Measurements from ENCODE around the gene CLIP2. TPM values are rescaled to one million over a fixed set of nuclear protein-coding genes. Genes with fewer than 3 reads are reported as not detected.

CLIP2 gene
- total and polyA plus RNA-seq, 2 donors from 2014 or later: 5.8 to 19.1 TPM

- Histone ChIP-seq H3K4me3 (ENCODE audit: low read length in 3 of 3) (no peak overlapping the region), H3K9me3 (ENCODE audit: control insufficient read depth in 2 of 3, insufficient read depth in 1 of 3, low read length in 3 of 3) (no peaks in the 10 kb centered on the region), H3K27me3 (ENCODE audit: control insufficient read depth, insufficient read depth, low read length) (no peaks in the 10 kb centered on the region), H3K9ac (ENCODE audit: low read length in 3 of 3) (no peak overlapping the region), H3K36me3 (ENCODE audit: control insufficient read depth in 2 of 3, insufficient read depth in 3 of 3, low read length in 3 of 3) (no peaks in the 10 kb centered on the region), H3K4me1 (ENCODE audit: control insufficient read depth in 2 of 3, insufficient read depth in 2 of 3, low read depth in 1 of 3, low read length in 3 of 3) (peaks cover 0 to 2% (median 2%) of the 10 kb centered on the region in 3 donors), H3K27ac (ENCODE audit: low read depth in 2 of 2, low read length in 2 of 2) (peak overlapping the region in 1 of 2 donors; percentile 13)
- no peak for TF ChIP-seq CTCF (IDR thresholded peaks at IDR 0.05; ENCODE audit: borderline replicate concordance, extremely low read depth, insufficient read depth)
- FAIRE-seq: no peak
- intact Hi-C loops (cut with DNase I): no loop called here
- no peak for DNase-seq
These were observed 8.2 kb upstream of the CLIP2 start for GRCh38 chr7:74280985-74281384.

GRCh38 chr7:74282748-74283459 is 6.3 kb upstream of the CLIP2 start:
- intact Hi-C loops (cut with DNase I): no loop called here
- Histone ChIP-seq H3K9me3 (ENCODE audit: control insufficient read depth in 2 of 3, insufficient read depth in 1 of 3, low read length in 3 of 3) (no peaks in the 10 kb centered on the region), H3K27me3 (ENCODE audit: control insufficient read depth, insufficient read depth, low read length) (no peaks in the 10 kb centered on the region), H3K36me3 (ENCODE audit: control insufficient read depth in 2 of 3, insufficient read depth in 3 of 3, low read length in 3 of 3) (no peaks in the 10 kb centered on the region), H3K4me1 (ENCODE audit: control insufficient read depth in 2 of 3, insufficient read depth in 2 of 3, low read depth in 1 of 3, low read length in 3 of 3) (peaks cover 0 to 2% (median 2%) of the 10 kb centered on the region in 3 donors), H3K4me3 (ENCODE audit: low read length in 3 of 3) (no peak overlapping the region), H3K9ac (ENCODE audit: low read length in 3 of 3) (no peak overlapping the region), H3K27ac (ENCODE audit: low read depth in 2 of 2, low read length in 2 of 2) (no peak overlapping the region)
- no peak for DNase-seq
- FAIRE-seq: no peak
- no peak for TF ChIP-seq CTCF (IDR thresholded peaks at IDR 0.05; ENCODE audit: borderline replicate concordance, extremely low read depth, insufficient read depth)

- Histone ChIP-seq H3K27me3 (ENCODE audit: control insufficient read depth, insufficient read depth, low read length) (no peaks in the 10 kb centered on the region), H3K9me3 (ENCODE audit: control insufficient read depth in 2 of 3, insufficient read depth in 1 of 3, low read length in 3 of 3) (no peaks in the 10 kb centered on the region), H3K9ac (ENCODE audit: low read length in 3 of 3) (no peak overlapping the region), H3K36me3 (ENCODE audit: control insufficient read depth in 2 of 3, insufficient read depth in 3 of 3, low read length in 3 of 3) (no peaks in the 10 kb centered on the region), H3K27ac (ENCODE audit: low read depth in 2 of 2, low read length in 2 of 2) (no peak overlapping the region), H3K4me1 (ENCODE audit: control insufficient read depth in 2 of 3, insufficient read depth in 2 of 3, low read depth in 1 of 3, low read length in 3 of 3) (peaks cover 0 to 10% (median 2%) of the 10 kb centered on the region in 3 donors), H3K4me3 (ENCODE audit: low read length in 3 of 3) (no peak overlapping the region)
- DNase-seq: peak in 1 of 5 donors; percentile 37
- TF ChIP-seq CTCF (IDR thresholded peaks at IDR 0.05; ENCODE audit: borderline replicate concordance, extremely low read depth, insufficient read depth): no peak
- FAIRE-seq: no peak
- intact Hi-C loops (cut with DNase I): no loop called here
These were observed 5.3 kb upstream of the CLIP2 start for GRCh38 chr7:74283858-74284447.

All from kidney (tissue), 14 donors.